NCI-H1092 treated with DMSO at 0.1 percent for 48 hours (cell line): ENCODE measurements around the gene CLEC4D.
"Not testable (repeated sequence)": the region's sequence is repeated elsewhere in the genome, so short reads cannot be mapped to it uniquely, and the experiment has no call there.

Experiments
- DNase-seq: peaks from one replicate; lab custom pipeline; 2025; lab: John Stamatoyannopoulos, UW

The CLEC4D gene

GRCh38 chr12:8532045-8532444, 18.7 kb downstream of the CLEC4D start:
- DNase-seq, result no peak

DNA sequence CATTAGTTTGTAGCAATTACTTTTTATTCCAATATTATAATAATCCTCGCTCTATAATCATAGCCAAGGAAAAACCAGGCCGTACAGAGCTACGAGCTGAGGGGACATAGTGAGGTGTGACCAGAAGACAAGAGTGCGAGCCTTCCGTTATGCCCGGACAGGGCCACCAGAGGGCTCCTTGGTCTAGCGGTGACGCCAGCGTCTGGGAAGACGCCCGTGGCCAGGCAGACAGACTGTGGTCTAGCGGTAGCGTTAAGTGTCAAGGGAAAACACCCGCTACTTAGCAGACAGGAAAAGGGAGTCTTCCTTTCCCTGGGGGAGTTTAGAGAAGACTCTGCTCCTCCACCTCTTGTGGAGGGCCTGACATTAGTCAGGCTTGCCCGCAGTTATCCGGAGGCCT, 24.5 kb downstream of the CLEC4D start:
- not testable (repeated sequence) for DNase-seq

GRCh38 chr12:8540831-8541230, 27.5 kb downstream of the CLEC4D start, which contains the start of gene CLEC4E:
TSS of gene CLEC4E (minus strand) at chr12:8540905. CDS start at chr12:8540797, 108 bp downstream.
- DNase-seq, result not testable (repeated sequence)

GRCh38 chr12:8541562-8541961, 28.3 kb downstream of the CLEC4D start:
- no peak for DNase-seq

DNA sequence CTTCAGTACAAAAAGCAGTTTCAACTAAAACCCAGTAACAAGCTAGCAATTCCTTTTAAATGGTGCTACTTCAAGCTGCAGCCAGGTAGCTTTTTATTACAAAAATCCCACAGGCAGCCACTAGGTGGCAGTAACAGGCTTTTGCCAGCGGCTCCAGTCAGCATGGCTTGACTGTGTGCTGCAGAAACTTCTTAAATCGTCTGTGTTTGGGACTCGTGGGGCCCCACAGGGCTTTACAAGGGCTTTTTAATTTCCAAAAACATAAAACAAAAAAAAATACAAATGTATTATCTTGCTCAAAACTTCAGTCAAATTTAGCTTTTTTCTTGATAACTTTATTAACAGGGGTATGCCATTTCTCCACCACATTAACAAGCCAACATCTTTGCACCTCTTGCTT, 31.0 kb downstream of the CLEC4D start:
- DNase-seq, result peak; percentile 32

GRCh38 chr12:8546591-8546990, 33.3 kb downstream of the CLEC4D start:
- no peak for DNase-seq

DNA sequence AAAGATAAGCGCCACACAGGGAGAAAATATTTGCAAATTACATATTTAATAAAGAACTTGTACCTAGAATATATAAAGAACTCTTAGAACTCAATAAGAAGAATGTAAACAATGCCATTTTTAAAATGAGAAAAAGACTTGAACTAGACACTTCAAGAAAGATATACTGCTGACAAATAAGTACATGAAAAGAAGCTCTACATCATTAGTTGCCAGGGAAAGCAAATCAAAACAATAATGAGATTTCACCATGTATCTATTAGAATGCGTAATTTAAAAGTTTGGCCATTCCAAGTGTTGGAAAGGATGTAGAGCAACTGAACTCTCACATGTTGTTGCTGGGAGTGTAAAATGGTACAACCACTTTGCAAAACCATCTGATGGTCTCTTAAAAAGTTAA, 34.3 kb downstream of the CLEC4D start:
- DNase-seq, result no peak

- no peak for DNase-seq
These were observed 34.9 kb downstream of the CLEC4D start for GRCh38 chr12:8548192-8548591.

GRCh38 chr12:8549381-8549780, 36.1 kb downstream of the CLEC4D start:
- no peak for DNase-seq

GRCh38 chr12:8553088-8553627, 39.9 kb downstream of the CLEC4D start:
- DNase-seq, result no peak

- DNase-seq, result no peak
These were observed 41.3 kb downstream of the CLEC4D start for GRCh38 chr12:8554451-8555195.

GRCh38 chr12:8556531-8557097, 43.3 kb downstream of the CLEC4D start:
- DNase-seq, result no peak

- DNase-seq, result no peak
These were observed 46.4 kb downstream of the CLEC4D start for GRCh38 chr12:8559676-8560075.

DNA sequence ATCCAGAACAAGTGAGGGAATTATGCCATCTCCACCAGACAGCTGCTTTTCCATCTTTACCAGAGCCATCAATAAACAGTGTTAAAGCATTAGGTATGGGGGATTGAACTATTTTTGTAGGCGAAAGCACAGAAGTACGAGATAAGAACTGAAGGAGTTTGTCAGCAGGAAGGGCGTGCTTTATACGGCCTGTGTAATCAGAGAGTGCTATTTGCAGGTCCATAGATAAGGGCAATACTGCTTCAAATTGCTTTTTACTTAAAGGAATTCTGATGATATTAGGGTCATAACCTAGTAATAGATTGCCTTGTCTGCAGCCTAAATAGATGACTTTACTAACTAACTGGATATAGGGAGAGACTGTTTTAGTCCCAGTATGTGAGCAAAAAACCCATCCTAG, 47.7 kb downstream of the CLEC4D start:
- DNase-seq, result no peak

- no peak for DNase-seq
These were observed 49.0 kb downstream of the CLEC4D start for GRCh38 chr12:8562310-8562709.

DNA sequence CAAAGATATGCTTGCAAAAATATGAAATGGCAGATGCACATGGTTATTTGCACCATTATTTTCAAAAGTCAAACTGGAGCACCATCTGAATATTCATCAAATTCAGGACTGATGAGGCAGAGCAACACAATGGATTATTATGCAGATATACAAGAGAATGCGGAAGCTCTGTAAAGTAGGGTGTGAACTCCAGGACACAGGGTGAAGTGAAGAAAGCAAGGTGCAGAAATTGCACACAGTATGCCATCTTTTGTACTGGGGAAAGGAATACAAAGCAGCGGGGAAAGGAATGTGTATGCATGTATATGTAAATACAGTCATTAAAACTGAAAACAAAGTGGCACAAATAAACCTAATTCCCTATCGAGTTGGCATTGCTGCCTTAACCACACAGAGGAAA, 50.1 kb downstream of the CLEC4D start:
- no peak for DNase-seq

DNA sequence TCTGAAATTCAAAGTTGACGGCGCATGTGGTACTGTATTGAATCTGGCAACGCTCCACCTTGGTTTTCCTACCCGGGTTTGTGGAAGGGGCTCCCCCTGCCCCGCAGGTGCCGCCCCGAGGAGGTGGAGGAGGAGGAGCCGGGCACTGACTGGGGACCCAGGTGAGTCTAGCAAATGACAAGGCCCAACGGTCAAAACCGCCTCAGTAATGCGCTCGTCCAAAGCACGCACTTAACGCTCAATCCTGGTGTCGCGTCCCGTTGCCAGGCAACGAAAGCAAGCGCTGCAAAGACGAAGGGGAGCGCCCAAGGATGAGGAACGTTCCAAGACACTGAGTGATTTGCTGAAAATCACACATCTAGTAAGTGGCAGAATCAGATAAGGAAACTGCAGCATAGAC, 51.4 kb downstream of the CLEC4D start:
- DNase-seq, result no peak

DNA sequence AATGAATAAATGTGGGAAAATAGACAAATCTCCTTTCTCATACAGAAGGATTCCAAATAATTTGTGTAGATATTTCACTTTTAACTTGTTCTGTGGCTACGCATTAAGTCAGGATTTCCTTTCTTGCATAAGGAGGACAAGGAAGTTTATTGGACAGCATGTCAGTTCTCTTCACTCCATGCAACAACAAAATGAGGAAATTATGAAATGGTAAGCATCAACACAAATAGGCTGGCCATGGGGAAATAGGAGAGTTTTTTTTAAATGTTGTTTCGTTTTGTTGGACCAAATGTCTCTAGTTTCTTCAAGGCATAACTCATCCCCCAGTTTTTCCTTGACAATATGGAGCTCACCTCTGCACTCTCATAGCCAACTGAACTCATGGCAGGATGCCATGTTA, 52.7 kb downstream of the CLEC4D start:
- not testable (repeated sequence) for DNase-seq

- DNase-seq, result no peak
These were observed 53.2 kb downstream of the CLEC4D start for GRCh38 chr12:8566525-8566924.
